Karpas-422 (cell line): ENCODE results near the gene NDUFB8. TPM values are rescaled to one million over a fixed set of nuclear protein-coding genes. Genes with fewer than 3 reads are reported as not detected.
"Not testable (repeated sequence)": the region's sequence is repeated elsewhere in the genome, so short reads cannot be mapped to it uniquely, and the experiment has no call there.

Experiments used
- DNase-seq: peaks from one replicate; pipeline ENCODE4 v3.0.0-alpha.2; 2015
- H2AFZ ChIP-seq: fragments of 200-600 bp; sonication (generic); 2 replicates; pipeline ENCODE4 v1.6.1; 2014; ENCODE audit warnings: antibody characterized with exemption, low read length, mixed read lengths
- H3K27ac ChIP-seq: fragments of 200-600 bp; sonication (generic); 2 replicates; pipeline ENCODE4 v1.5.1; 2014; ENCODE audit warnings: mild to moderate bottlenecking, low read length, moderate library complexity
- H3K27me3 ChIP-seq: fragments of 200-600 bp; sonication (generic); 2 replicates; pipeline ENCODE4 v1.6.1; 2014; ENCODE audit warnings: low read length, mixed read lengths
- H3K36me3 ChIP-seq: fragments of 200-600 bp; sonication (generic); 2 replicates; pipeline ENCODE4 v1.6.1; 2014; ENCODE audit warnings: low read length, mixed read lengths; ENCODE audit not compliant: insufficient read depth
- H3K4me1 ChIP-seq: fragments of 200-600 bp; sonication (generic); 2 replicates; pipeline ENCODE4 v1.6.1; 2014; ENCODE audit warnings: mild to moderate bottlenecking, low read length, mixed read lengths
- H3K4me2 ChIP-seq: fragments of 200-600 bp; sonication (generic); 2 replicates; pipeline ENCODE4 v1.6.1; 2014; ENCODE audit warnings: low read length, low read depth, mild to moderate bottlenecking; ENCODE audit not compliant: poor library complexity, severe bottlenecking
- H3K4me3 ChIP-seq: fragments of 200-600 bp; sonication (generic); 2 replicates; pipeline ENCODE4 v1.5.1; 2014; ENCODE audit warnings: mild to moderate bottlenecking, antibody characterized with exemption, low read length, mixed read lengths
- H3K79me2 ChIP-seq: fragments of 200-600 bp; sonication (generic); 2 replicates; pipeline ENCODE4 v1.6.1; 2014; ENCODE audit warnings: mild to moderate bottlenecking, low read length, mixed read lengths
- H3K9ac ChIP-seq: fragments of 200-600 bp; sonication (generic); 2 replicates; pipeline ENCODE4 v1.6.0; 2014; ENCODE audit warnings: low read length
- H3K9me2 ChIP-seq: fragments of 200-600 bp; sonication (generic), shearing (Covaris generic); replicated peaks from 2 replicates; pipeline ENCODE4 v1.6.0; 2014; ENCODE audit warnings: mild to moderate bottlenecking, low read length, moderate library complexity; ENCODE audit not compliant: insufficient read depth
- H3K9me3 ChIP-seq: fragments of 300-700, 200-600 bp; sonication (generic); 2 replicates; pipeline ENCODE4 v1.6.1; 2014; ENCODE audit warnings: low read length, mixed read lengths
- H4K20me1 ChIP-seq: fragments of 200-600 bp; sonication (generic); 2 replicates; pipeline ENCODE4 v1.6.1; 2014; ENCODE audit warnings: mild to moderate bottlenecking, antibody characterized with exemption, low read length, low read depth; ENCODE audit not compliant: insufficient read depth
- total RNA-seq: library from RNA; depleted of rRNA; stranded (reverse); fragments of >200 nt; shearing (Covaris generic); gene quantifications from 2 replicates; pipeline ENCODE4 v1.2.3, GENCODE V29; 2014; ENCODE audit warnings: low replicate concordance; rRNA removed

The NDUFB8 gene
- total RNA-seq: 267 and 500 TPM in 2 replicates

- Histone ChIP-seq H3K79me2 (peaks cover 37% of the 10 kb centered on the region), H3K27me3 (no peaks in the 10 kb centered on the region), H2AFZ (peak within 1 kb of the TSS; percentile 87), H3K4me2 (peak within 1 kb of the TSS; percentile 86), H3K9me2 (no peaks in the 10 kb centered on the region), H3K9ac (peak within 1 kb of the TSS; percentile 89), H3K4me3 (peak within 1 kb of the TSS; percentile 85), H4K20me1 (no peaks in the 10 kb centered on the region), H3K36me3 (peaks cover 26% of the 10 kb centered on the region), H3K9me3 (no peaks in the 10 kb centered on the region), H3K27ac (peak within 1 kb of the TSS; percentile 68), H3K4me1 (peaks cover 18% of the 10 kb centered on the region)
- DNase-seq: peak; percentile 95
These were observed at the start of gene NDUFB8 for GRCh38 chr10:100529475-100530298. Gene NDUFB8, minus strand, starts transcription at chr10:100529871. Its CDS starts 20 bp downstream, at chr10:100529851.

DNA sequence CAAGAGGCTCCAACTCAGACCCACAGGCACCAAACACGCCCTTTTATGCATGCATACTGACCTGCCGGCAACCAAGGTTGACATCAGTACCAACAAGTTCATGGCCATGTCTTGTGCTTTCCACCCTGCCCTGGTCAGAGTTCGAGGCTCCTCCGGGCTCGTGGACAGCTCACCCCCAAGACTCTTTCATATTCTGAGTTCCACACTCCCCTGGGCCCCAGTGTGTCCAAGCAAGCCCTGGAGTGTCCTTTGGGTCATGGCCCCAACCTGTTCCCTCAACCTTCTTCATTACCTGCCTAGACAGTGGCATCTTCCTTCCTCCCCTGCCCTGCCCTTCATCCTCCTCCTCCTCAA is 46.6 kb upstream of the NDUFB8 start:
- Histone ChIP-seq H3K79me2 (no peaks in the 10 kb centered on the region), H3K4me2 (no peak overlapping the region), H3K4me1 (no peaks in the 10 kb centered on the region), H3K9ac (no peak overlapping the region), H3K27ac (no peak overlapping the region), H3K9me2 (no peaks in the 10 kb centered on the region), H4K20me1 (no peaks in the 10 kb centered on the region), H3K4me3 (no peak overlapping the region), H3K27me3 (no peaks in the 10 kb centered on the region), H3K36me3 (no peaks in the 10 kb centered on the region), H2AFZ (no peak overlapping the region), H3K9me3 (no peaks in the 10 kb centered on the region)
- no peak for DNase-seq

- H3K4me2 ChIP-seq: no peak overlapping the region
- no peak overlapping the region for H2AFZ ChIP-seq
- H3K9me3 ChIP-seq: no peaks in the 10 kb centered on the region
- no peaks in the 10 kb centered on the region for H3K4me1 ChIP-seq
- no peak overlapping the region for H3K4me3 ChIP-seq
- DNase-seq: no peak
- H3K36me3 ChIP-seq: no peaks in the 10 kb centered on the region
- H3K79me2 ChIP-seq: no peaks in the 10 kb centered on the region
- no peaks in the 10 kb centered on the region for H3K27me3 ChIP-seq
- no peaks in the 10 kb centered on the region for H3K9me2 ChIP-seq
- H3K9ac ChIP-seq: no peak overlapping the region
- H3K27ac ChIP-seq: no peak overlapping the region
- no peaks in the 10 kb centered on the region for H4K20me1 ChIP-seq
These were observed 46.1 kb upstream of the NDUFB8 start for GRCh38 chr10:100575585-100576281.

- H3K36me3 ChIP-seq, DNase-seq, H3K9me2 ChIP-seq, H3K4me2 ChIP-seq, H3K27me3 ChIP-seq, H3K79me2 ChIP-seq, H4K20me1 ChIP-seq, H3K4me1 ChIP-seq, H3K4me3 ChIP-seq, H3K9me3 ChIP-seq, H3K27ac ChIP-seq, H3K9ac ChIP-seq, H2AFZ ChIP-seq: not testable (repeated sequence)
These were observed 45.5 kb upstream of the NDUFB8 start for GRCh38 chr10:100575146-100575545.

GRCh38 chr10:100571084-100571856 is 41.6 kb upstream of the NDUFB8 start:
- Histone ChIP-seq H3K36me3 (no peaks in the 10 kb centered on the region), H3K9me3 (no peaks in the 10 kb centered on the region), H3K27me3 (no peaks in the 10 kb centered on the region), H3K9ac (no peak overlapping the region), H3K79me2 (no peaks in the 10 kb centered on the region), H3K4me1 (no peaks in the 10 kb centered on the region), H2AFZ (no peak overlapping the region), H3K9me2 (no peaks in the 10 kb centered on the region), H4K20me1 (no peaks in the 10 kb centered on the region), H3K4me2 (no peak overlapping the region), H3K4me3 (no peak overlapping the region), H3K27ac (no peak overlapping the region)
- no peak for DNase-seq

GRCh38 chr10:100570506-100570905 is 40.8 kb upstream of the NDUFB8 start:
- Histone ChIP-seq H3K9me3 (no peaks in the 10 kb centered on the region), H3K4me2 (no peak overlapping the region), H2AFZ (no peak overlapping the region), H3K4me1 (no peaks in the 10 kb centered on the region), H3K27ac (no peak overlapping the region), H3K79me2 (no peaks in the 10 kb centered on the region), H3K27me3 (no peaks in the 10 kb centered on the region), H3K9ac (no peak overlapping the region), H4K20me1 (no peaks in the 10 kb centered on the region), H3K36me3 (no peaks in the 10 kb centered on the region), H3K9me2 (no peaks in the 10 kb centered on the region), H3K4me3 (no peak overlapping the region)
- DNase-seq: no peak

- Histone ChIP-seq H3K4me1 (no peaks in the 10 kb centered on the region), H3K4me3 (no peak overlapping the region), H3K9ac (no peak overlapping the region), H4K20me1 (no peaks in the 10 kb centered on the region), H3K9me3 (no peaks in the 10 kb centered on the region), H3K27ac (no peak overlapping the region), H3K27me3 (no peaks in the 10 kb centered on the region), H3K4me2 (no peak overlapping the region), H3K36me3 (no peaks in the 10 kb centered on the region), H2AFZ (no peak overlapping the region), H3K9me2 (no peaks in the 10 kb centered on the region), H3K79me2 (no peaks in the 10 kb centered on the region)
- DNase-seq: no peak
These were observed 40.2 kb upstream of the NDUFB8 start for GRCh38 chr10:100569687-100570481.
